Ovary (tissue), 3 donors: ENCODE results near the gene ANGPTL2.

Experiments
- CTCF ChIP-seq, 3 donors: fragments of 450-650 bp in 2 of 3; fragments of 200-600 bp in 1 of 3; IDR thresholded peaks; one replicate each; pipeline versions ENCODE4 v1.5.1 to v1.8.0; 2016 to 2022; ENCODE audit warnings: antibody characterized with exemption in 3 of 3, mild to moderate bottlenecking in 1 of 3
- POLR2A ChIP-seq: fragments of 450-650 bp; IDR thresholded peaks from one replicate; pipeline ENCODE4 v1.6.1; 2017; ENCODE audit warnings: antibody characterized with exemption, mild to moderate bottlenecking, moderate library complexity
- donor health status: DM: no; HTN: no; CAD: no.

GRCh38 chr9:127078336-127078735 is 44.1 kb downstream of the ANGPTL2 start:
- no peak for TF ChIP-seq CTCF (IDR thresholded peaks at IDR 0.05)
- TF ChIP-seq POLR2A: no peak
